ENCODE measurements around the gene ZNF431.

- TF ChIP-seq, protein P1, sequence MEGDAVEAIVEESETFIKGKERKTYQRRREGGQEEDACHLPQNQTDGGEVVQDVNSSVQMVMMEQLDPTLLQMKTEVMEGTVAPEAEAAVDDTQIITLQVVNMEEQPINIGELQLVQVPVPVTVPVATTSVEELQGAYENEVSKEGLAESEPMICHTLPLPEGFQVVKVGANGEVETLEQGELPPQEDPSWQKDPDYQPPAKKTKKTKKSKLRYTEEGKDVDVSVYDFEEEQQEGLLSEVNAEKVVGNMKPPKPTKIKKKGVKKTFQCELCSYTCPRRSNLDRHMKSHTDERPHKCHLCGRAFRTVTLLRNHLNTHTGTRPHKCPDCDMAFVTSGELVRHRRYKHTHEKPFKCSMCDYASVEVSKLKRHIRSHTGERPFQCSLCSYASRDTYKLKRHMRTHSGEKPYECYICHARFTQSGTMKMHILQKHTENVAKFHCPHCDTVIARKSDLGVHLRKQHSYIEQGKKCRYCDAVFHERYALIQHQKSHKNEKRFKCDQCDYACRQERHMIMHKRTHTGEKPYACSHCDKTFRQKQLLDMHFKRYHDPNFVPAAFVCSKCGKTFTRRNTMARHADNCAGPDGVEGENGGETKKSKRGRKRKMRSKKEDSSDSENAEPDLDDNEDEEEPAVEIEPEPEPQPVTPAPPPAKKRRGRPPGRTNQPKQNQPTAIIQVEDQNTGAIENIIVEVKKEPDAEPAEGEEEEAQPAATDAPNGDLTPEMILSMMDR (IDR thresholded peaks at IDR 0.05; ENCODE audit: low read depth, low read length, missing input control), result no peak
- TF ChIP-seq FOXA1 (IDR thresholded peaks at IDR 0.05) (no peak), YY1 (IDR thresholded peaks at IDR 0.05) (no peak), EGR1 (IDR thresholded peaks at IDR 0.05; ENCODE audit: low read depth in 2 of 2) (no peak), RAD21 (IDR thresholded peaks at IDR 0.05) (no peak), GABPA (IDR thresholded peaks at IDR 0.05 in 1 of 2, conservative IDR thresholded peaks at IDR 0.05 in 1 of 2) (no peak), MAX (IDR thresholded peaks at IDR 0.05) (no peak), ZBTB33 (IDR thresholded peaks at IDR 0.05) (no peak)
Measured at GRCh38 chr19:21098291-21098690, 43.5 kb upstream of the ZNF431 start.
